K562 (cell line): Measurements from ENCODE around the gene ZNF775. TPM values are rescaled to one million over a fixed set of nuclear protein-coding genes. Genes with fewer than 3 reads are reported as not detected.

Experiments used
- CHD1 ChIP-seq: fragments of 200-600 bp; sonication (generic); IDR thresholded peaks from one replicate; pipeline ENCODE4 v1.6.1; 2012; ENCODE audit warnings: mild to moderate bottlenecking, moderate library complexity, low read length, inconsistent platforms
- L3MBTL2 ChIP-seq: fragments of 450-650 bp; IDR thresholded peaks from 2 replicates; pipeline ENCODE4 v1.6.1; 2016; ENCODE audit warnings: mild to moderate bottlenecking, moderate library complexity
- MEF2A ChIP-seq: IDR thresholded peaks from 2 replicates; pipeline ENCODE4 v1.6.1; 2011; ENCODE audit warnings: low read depth, mild to moderate bottlenecking, low read length, moderate library complexity; ENCODE audit not compliant: control insufficient read depth
- NKRF ChIP-seq: fragments of 450-650 bp; IDR thresholded peaks from 2 replicates; pipeline ENCODE4 v1.6.1; 2016; ENCODE audit warnings: borderline replicate concordance
- NR4A1 ChIP-seq, 2 experiments: fragments of 250-450 bp in 1 of 2; fragments of 450-650 bp in 1 of 2; sonication (Bioruptor Pico) in 1 of 2; IDR thresholded peaks; 2 replicates each; pipeline versions ENCODE4 v1.4.0 to v1.6.1; 2016 to 2020; ENCODE audit warnings: mild to moderate bottlenecking in 2 of 2, missing compliant biosample characterization in 1 of 2, missing genetic modification characterization in 1 of 2, moderate library complexity in 1 of 2
- PHB ChIP-seq: fragments of 250-450 bp; sonication (Bioruptor Pico); IDR thresholded peaks from 2 replicates; pipeline ENCODE4 v1.5.0; 2021
- SRF ChIP-seq, 2 experiments: fragments of 250-450, 450-650 bp in 1 of 2; sonication (Bioruptor Pico) in 1 of 2; sonication (generic) in 1 of 2; formaldehyde crosslinking; IDR thresholded peaks; 2 replicates each; pipeline versions ENCODE4 v1.5.0 to v1.5.1; 2020 to 2022; ENCODE audit warnings: mild to moderate bottlenecking in 1 of 2, missing genetic modification reagents in 1 of 2
- ZBTB12 ChIP-seq: fragments of 250-450 bp; sonication (Bioruptor Pico); IDR thresholded peaks from 2 replicates; pipeline ENCODE4 v1.4.0; 2020
- ZC3H8 ChIP-seq: fragments of 450-650 bp; IDR thresholded peaks from 2 replicates; pipeline ENCODE4 v1.6.1; 2017
- ZNF431 ChIP-seq: sonication (generic); formaldehyde crosslinking; IDR thresholded peaks from 2 replicates; pipeline ENCODE4 v1.8.0; 2022; ENCODE audit warnings: mild to moderate bottlenecking, missing genetic modification reagents
- ZNF561 ChIP-seq: fragments of 450-650 bp; formaldehyde crosslinking; conservative IDR thresholded peaks from 2 replicates; pipeline ENCODE4 v1.4.0; 2020; ENCODE audit warnings: mild to moderate bottlenecking, moderate library complexity
- ZNF57 ChIP-seq: fragments of 450-650 bp; formaldehyde crosslinking; IDR thresholded peaks from 2 replicates; pipeline ENCODE4 v1.4.0; 2020; ENCODE audit warnings: mild to moderate bottlenecking, moderate library complexity
- ZNF764 ChIP-seq: fragments of 250-450 bp; sonication (Bioruptor Pico); IDR thresholded peaks from 2 replicates; pipeline ENCODE4 v1.4.0; 2020; ENCODE audit warnings: low read depth, mild to moderate bottlenecking, moderate library complexity
- polyA plus RNA-seq, 8 experiments: library from polyadenylated mRNA; depleted of rRNA in 4 of 8; stranded (reverse) in 5 of 8; unstranded in 3 of 8; fragments of >200 nt; fragmentation: Nextera tagmentation in 2 of 8; fragmentation: Illumina TruSeq in 1 of 8; extraction: Ambion mirVana in 2 of 8; extraction: Trizol in 1 of 8; gene quantifications; 2 replicates each; pipeline versions ENCODE4 v1.2.1 to v1.2.3, GENCODE V29; 2011 to 2014; ENCODE audit warnings: inconsistent platforms in 1 of 8, missing spikeins in 1 of 8
- total RNA-seq, 7 experiments: library from RNA; depleted of rRNA in 6 of 7; stranded (reverse); fragments of >200 nt in 6 of 7; fragmentation: Illumina TruSeq in 2 of 7; extraction: Trizol in 2 of 7; gene quantifications; 2 replicates each; pipeline versions ENCODE4 v1.2.1 to v1.2.3, GENCODE V29; 2011 to 2021; ENCODE audit warnings: low replicate concordance in 1 of 7
- TF ChIP-seq, protein P1 (sequence below): sonication (generic); formaldehyde crosslinking; IDR thresholded peaks from 2 replicates; pipeline ENCODE4 v1.8.0; 2022; ENCODE audit warnings: missing genetic modification reagents, mild to moderate bottlenecking, moderate library complexity, borderline replicate concordance
- TF ChIP-seq, protein P2 (sequence below): sonication (generic); formaldehyde crosslinking; IDR thresholded peaks from 2 replicates; pipeline ENCODE4 v1.4.0; 2020; ENCODE audit warnings: mild to moderate bottlenecking, missing genetic modification reagents
- TF ChIP-seq, protein P3 (sequence below), 2 experiments: fragments of 450-650 bp in 1 of 2; sonication (generic) in 1 of 2; formaldehyde crosslinking; conservative IDR thresholded peaks; 2 replicates each; pipeline versions ENCODE4 v1.4.0 to v1.8.1; 2020 to 2022; ENCODE audit warnings: mild to moderate bottlenecking in 1 of 2, missing genetic modification reagents in 1 of 2

ZNF775 gene
- total and polyA plus RNA-seq, 9 of the 15 experiments (the other 6 are each of a cell fraction or from before 2014, with no cell fraction given), result 0.04 to 18.7 (median 4.9) TPM

DNA sequence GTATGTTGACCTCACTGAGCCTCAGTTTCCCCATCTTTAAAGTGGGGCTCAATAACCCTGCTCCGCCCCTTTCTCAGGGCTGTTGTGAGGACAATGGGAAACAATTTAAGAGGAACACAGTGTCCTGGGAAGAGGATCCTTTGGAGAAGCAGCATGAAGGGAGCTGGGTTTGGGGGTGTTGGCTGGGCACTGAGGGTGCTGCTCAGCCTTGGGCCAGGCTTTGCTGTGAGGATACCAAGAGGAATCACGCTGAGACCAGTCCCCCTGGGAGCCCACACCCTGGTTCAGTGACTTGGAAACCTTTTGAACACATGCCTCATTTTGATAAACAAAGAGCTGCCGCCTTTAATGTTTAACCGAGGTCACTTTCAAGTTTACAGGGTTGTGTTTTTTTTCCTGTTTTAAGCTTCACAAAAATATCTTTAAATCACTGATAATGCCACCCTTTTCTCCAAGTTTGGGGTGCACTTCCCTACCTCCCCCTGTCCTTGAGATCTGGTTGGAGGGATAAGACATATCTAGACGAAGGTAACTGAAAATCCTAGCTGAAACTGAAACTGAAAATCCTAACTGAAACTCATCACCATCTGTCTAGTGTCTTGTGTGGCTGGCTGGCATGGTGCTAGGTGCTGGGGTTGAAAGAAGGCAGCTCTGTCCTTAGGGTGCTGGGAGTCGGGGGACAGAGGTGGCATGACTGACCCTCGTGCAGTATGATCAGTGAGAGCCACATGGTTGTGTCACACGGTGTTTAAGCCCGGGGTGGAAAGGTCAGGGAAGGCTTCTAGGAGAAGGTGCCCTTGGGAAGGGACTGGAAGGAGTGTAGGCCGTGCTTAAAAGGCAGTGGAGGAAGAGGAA, 27.7 kb downstream of the ZNF775 start (continued):
- TF ChIP-seq, protein P1, sequence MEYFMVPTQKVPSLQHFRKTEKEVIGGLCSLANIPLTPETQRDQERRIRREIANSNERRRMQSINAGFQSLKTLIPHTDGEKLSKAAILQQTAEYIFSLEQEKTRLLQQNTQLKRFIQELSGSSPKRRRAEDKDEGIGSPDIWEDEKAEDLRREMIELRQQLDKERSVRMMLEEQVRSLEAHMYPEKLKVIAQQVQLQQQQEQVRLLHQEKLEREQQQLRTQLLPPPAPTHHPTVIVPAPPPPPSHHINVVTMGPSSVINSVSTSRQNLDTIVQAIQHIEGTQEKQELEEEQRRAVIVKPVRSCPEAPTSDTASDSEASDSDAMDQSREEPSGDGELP (CRISPR knock-in tag), result peak; percentile 3; the same call in 1 of the 2 replicates
- TF ChIP-seq L3MBTL2, result peak; percentile 86
- TF ChIP-seq, protein P2, sequence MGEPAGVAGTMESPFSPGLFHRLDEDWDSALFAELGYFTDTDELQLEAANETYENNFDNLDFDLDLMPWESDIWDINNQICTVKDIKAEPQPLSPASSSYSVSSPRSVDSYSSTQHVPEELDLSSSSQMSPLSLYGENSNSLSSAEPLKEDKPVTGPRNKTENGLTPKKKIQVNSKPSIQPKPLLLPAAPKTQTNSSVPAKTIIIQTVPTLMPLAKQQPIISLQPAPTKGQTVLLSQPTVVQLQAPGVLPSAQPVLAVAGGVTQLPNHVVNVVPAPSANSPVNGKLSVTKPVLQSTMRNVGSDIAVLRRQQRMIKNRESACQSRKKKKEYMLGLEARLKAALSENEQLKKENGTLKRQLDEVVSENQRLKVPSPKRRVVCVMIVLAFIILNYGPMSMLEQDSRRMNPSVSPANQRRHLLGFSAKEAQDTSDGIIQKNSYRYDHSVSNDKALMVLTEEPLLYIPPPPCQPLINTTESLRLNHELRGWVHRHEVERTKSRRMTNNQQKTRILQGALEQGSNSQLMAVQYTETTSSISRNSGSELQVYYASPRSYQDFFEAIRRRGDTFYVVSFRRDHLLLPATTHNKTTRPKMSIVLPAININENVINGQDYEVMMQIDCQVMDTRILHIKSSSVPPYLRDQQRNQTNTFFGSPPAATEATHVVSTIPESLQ (CRISPR knock-in tag), result no peak
- TF ChIP-seq, protein P3, sequence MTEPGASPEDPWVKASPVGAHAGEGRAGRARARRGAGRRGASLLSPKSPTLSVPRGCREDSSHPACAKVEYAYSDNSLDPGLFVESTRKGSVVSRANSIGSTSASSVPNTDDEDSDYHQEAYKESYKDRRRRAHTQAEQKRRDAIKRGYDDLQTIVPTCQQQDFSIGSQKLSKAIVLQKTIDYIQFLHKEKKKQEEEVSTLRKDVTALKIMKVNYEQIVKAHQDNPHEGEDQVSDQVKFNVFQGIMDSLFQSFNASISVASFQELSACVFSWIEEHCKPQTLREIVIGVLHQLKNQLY (CRISPR knock-in tag; conservative IDR thresholded peaks at IDR 0.05), result no peak
- no peak for TF ChIP-seq NKRF
- peak; percentile 63 for TF ChIP-seq CHD1
- no peak for TF ChIP-seq PHB (CRISPR knock-in tag)
- TF ChIP-seq MEF2A, result no peak
- no peak for TF ChIP-seq ZNF764 (CRISPR knock-in tag)
- no peak for TF ChIP-seq ZNF561 (CRISPR knock-in tag)
- no peak for TF ChIP-seq ZC3H8
- TF ChIP-seq NR4A1 (CRISPR knock-in tag; IDR thresholded peaks at IDR 0.05), result no peak
- 0 out of 2 replicates have a peak, but pooled peaks have one; percentile 7 for TF ChIP-seq NR4A1 (tag; IDR thresholded peaks at IDR 0.05)
- TF ChIP-seq ZNF431 (CRISPR knock-in tag), result peak; percentile 35; the same call in 1 of the 2 replicates
- 0 out of 2 replicates have a peak, but pooled peaks have one; percentile 21 for TF ChIP-seq ZBTB12 (CRISPR knock-in tag)
- TF ChIP-seq SRF (CRISPR knock-in tag; IDR thresholded peaks at IDR 0.05), result peak in 1 of 2 experiments; percentile 31; a peak in 1 of 4 replicates
- no peak for TF ChIP-seq ZNF57 (CRISPR knock-in tag)
